Measurements from ENCODE around the gene FARSB. TPM values are rescaled to one million over a fixed set of nuclear protein-coding genes. Genes with fewer than 3 reads are reported as not detected.

Gene FARSB
- total RNA-seq, 1 experiment from 2014 or later: 31.0 TPM

GRCh38 chr2:222690564-222691200 lies 34.8 kb upstream of the FARSB start (continued):
- peak; percentile 48; the same call in 1 of the 2 replicates for TF ChIP-seq GABPB1 (CRISPR knock-in tag; IDR thresholded peaks at IDR 0.05)

GRCh38 chr2:222689322-222689721 lies 33.4 kb upstream of the FARSB start:
- ChIA-PET CTCF (interaction anchor here (1.6 to 1.7 kb wide), 2 partner anchors 213 to 263 kb away, joined by 4 to 7 read pairs; no protein-coding TSS in a partner anchor), POLR2A (no interaction called here)

GRCh38 chr2:222688917-222689316 lies 33.0 kb upstream of the FARSB start:
- DNase-seq (ENCODE audit: low spot score) (no peak), ATAC-seq (no peak)
- Mint-ChIP-seq H3K4me3 (no peak overlapping the region), H3K27ac (no peak overlapping the region), H3K27me3 (ENCODE audit: low read depth) (no peaks in the 10 kb centered on the region; the same call in 1 of the 2 replicates), H3K4me1 (no peaks in the 10 kb centered on the region), H3K36me3 (peaks cover 8% of the 10 kb centered on the region), H3K9me3 (peaks cover 11% of the 10 kb centered on the region)
- CTCF ChIA-PET: no interaction called here
- TF ChIP-seq SMAD3 (CRISPR knock-in tag; IDR thresholded peaks at IDR 0.05; ENCODE audit: borderline replicate concordance) (no peak), STAT6 (CRISPR knock-in tag; conservative IDR thresholded peaks at IDR 0.05; ENCODE audit: low read depth) (no peak), ZMAT4 (CRISPR knock-in tag; IDR thresholded peaks at IDR 0.05) (no peak), NFYB (CRISPR knock-in tag; conservative IDR thresholded peaks at IDR 0.05; ENCODE audit: low read depth) (no peak), CREM (CRISPR knock-in tag; IDR thresholded peaks at IDR 0.05) (no peak), SOX15 (CRISPR knock-in tag; IDR thresholded peaks at IDR 0.05) (no peak), SP1 (CRISPR knock-in tag; conservative IDR thresholded peaks at IDR 0.05) (no peak), ZNF425 (CRISPR knock-in tag; conservative IDR thresholded peaks at IDR 0.05) (no peak)
- POLR2A ChIA-PET: no interaction called here

More at GRCh38 chr2:222689322-222689721, 33.4 kb upstream of the FARSB start:
- H3K4me3 Mint-ChIP-seq: no peak overlapping the region
- TF ChIP-seq ATF1 (CRISPR knock-in tag; IDR thresholded peaks at IDR 0.05): no peak
- TF ChIP-seq NR2C2 (CRISPR knock-in tag; IDR thresholded peaks at IDR 0.05): no peak
- no peak for TF ChIP-seq MXD4 (CRISPR knock-in tag; IDR thresholded peaks at IDR 0.05; ENCODE audit: borderline replicate concordance)
- DNase-seq (ENCODE audit: low spot score): no peak
- H3K9me3 Mint-ChIP-seq: peaks cover 11% of the 10 kb centered on the region
- H3K36me3 Mint-ChIP-seq: peaks cover 8% of the 10 kb centered on the region
- no peak overlapping the region for H3K27ac Mint-ChIP-seq
- no peak for ATAC-seq
- no peaks in the 10 kb centered on the region; the same call in 1 of the 2 replicates for H3K27me3 Mint-ChIP-seq (ENCODE audit: low read depth)
- H3K4me1 Mint-ChIP-seq: no peaks in the 10 kb centered on the region

- ChIA-PET CTCF (interaction anchor here (1.0 to 1.8 kb wide), 2 partner anchors 15 to 217 kb away, joined by 3 to 7 read pairs; partner anchors contain the start of gene MOGAT1), POLR2A (no interaction called here)
- Mint-ChIP-seq H3K27me3 (ENCODE audit: low read depth) (no peaks in the 10 kb centered on the region), H3K4me1 (no peaks in the 10 kb centered on the region), H3K4me3 (no peak overlapping the region), H3K9me3 (no peaks in the 10 kb centered on the region), H3K36me3 (no peaks in the 10 kb centered on the region), H3K27ac (no peak overlapping the region)
- ATAC-seq (no peak), DNase-seq (ENCODE audit: low spot score) (no peak)
- TF ChIP-seq GTF2I (CRISPR knock-in tag; conservative IDR thresholded peaks at IDR 0.05): no peak
- no peak for TF ChIP-seq NR3C1 (CRISPR knock-in tag; conservative IDR thresholded peaks at IDR 0.05; ENCODE audit: low read depth)
- no peak for TF ChIP-seq ERG (CRISPR knock-in tag; IDR thresholded peaks at IDR 0.05)
- no peak for TF ChIP-seq SP1 (CRISPR knock-in tag; conservative IDR thresholded peaks at IDR 0.05)
- TF ChIP-seq KAT7 (CRISPR knock-in tag; IDR thresholded peaks at IDR 0.05; ENCODE audit: borderline replicate concordance): no peak
- TF ChIP-seq EMX1 (CRISPR knock-in tag; IDR thresholded peaks at IDR 0.05): no peak
- TF ChIP-seq OVOL2 (CRISPR knock-in tag; IDR thresholded peaks at IDR 0.05; ENCODE audit: borderline replicate concordance): no peak
- TF ChIP-seq JAZF1 (CRISPR knock-in tag; IDR thresholded peaks at IDR 0.05): no peak
- TF ChIP-seq E2F4 (CRISPR knock-in tag; IDR thresholded peaks at IDR 0.05; ENCODE audit: borderline replicate concordance, low read depth): no peak
- no peak for TF ChIP-seq JUN (CRISPR knock-in tag; IDR thresholded peaks at IDR 0.05)
- TF ChIP-seq PRRX2 (CRISPR knock-in tag; IDR thresholded peaks at IDR 0.05): no peak
- TF ChIP-seq RORB (CRISPR knock-in tag; IDR thresholded peaks at IDR 0.05): no peak
Measured at GRCh38 chr2:222686086-222686750, 30.3 kb upstream of the FARSB start.
